ENCODE results near the gene SLC9A8.

The SLC9A8 gene

DNA sequence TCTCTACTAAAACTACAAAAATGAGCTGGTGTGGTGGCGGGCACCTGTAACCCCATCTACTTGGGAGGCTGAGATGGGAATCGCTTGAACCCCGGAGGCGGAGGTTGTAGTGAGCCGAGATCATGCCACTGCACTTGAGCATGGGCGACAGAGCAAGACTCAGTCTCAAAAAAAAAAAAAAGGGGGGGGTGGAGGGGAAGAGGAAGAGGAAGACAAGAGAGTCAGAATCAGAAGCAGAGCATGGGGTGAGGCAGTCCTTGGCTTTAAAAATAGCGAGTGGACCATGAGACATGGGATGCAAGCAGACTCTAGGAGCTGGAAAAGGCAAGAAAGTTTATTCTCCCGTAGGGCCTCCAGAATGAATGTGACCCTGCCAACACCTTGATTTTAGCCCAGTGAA lies 3.9 kb upstream of the SLC9A8 start:
- no peak overlapping the region for H3K27ac ChIP-seq (ENCODE audit: low read depth, low read length)
- no peaks in the 10 kb centered on the region for H3K27me3 ChIP-seq (ENCODE audit: low read length)
- peaks cover 7% of the 10 kb centered on the region for H3K79me2 ChIP-seq (ENCODE audit: insufficient read depth, low read length)
- no peaks in the 10 kb centered on the region for H3K9me3 ChIP-seq (ENCODE audit: insufficient read depth, low read length)
- H3F3A ChIP-seq (ENCODE audit: insufficient read depth) = peaks cover 32% of the 10 kb centered on the region
- no peaks in the 10 kb centered on the region for H4K20me1 ChIP-seq (ENCODE audit: low read depth, low read length)
- H3K9ac ChIP-seq (ENCODE audit: low read length) = no peak overlapping the region
- TF ChIP-seq EZH2phosphoT487 (conservative IDR thresholded peaks at IDR 0.05; ENCODE audit: low read length) = no peak
- TF ChIP-seq, protein P1, sequence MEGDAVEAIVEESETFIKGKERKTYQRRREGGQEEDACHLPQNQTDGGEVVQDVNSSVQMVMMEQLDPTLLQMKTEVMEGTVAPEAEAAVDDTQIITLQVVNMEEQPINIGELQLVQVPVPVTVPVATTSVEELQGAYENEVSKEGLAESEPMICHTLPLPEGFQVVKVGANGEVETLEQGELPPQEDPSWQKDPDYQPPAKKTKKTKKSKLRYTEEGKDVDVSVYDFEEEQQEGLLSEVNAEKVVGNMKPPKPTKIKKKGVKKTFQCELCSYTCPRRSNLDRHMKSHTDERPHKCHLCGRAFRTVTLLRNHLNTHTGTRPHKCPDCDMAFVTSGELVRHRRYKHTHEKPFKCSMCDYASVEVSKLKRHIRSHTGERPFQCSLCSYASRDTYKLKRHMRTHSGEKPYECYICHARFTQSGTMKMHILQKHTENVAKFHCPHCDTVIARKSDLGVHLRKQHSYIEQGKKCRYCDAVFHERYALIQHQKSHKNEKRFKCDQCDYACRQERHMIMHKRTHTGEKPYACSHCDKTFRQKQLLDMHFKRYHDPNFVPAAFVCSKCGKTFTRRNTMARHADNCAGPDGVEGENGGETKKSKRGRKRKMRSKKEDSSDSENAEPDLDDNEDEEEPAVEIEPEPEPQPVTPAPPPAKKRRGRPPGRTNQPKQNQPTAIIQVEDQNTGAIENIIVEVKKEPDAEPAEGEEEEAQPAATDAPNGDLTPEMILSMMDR (IDR thresholded peaks at IDR 0.05; ENCODE audit: insufficient read depth, low read length, poor library complexity, severe bottlenecking) = no peak
- no peak overlapping the region for H2AFZ ChIP-seq (ENCODE audit: low read depth, low read length, severe bottlenecking)
- H3K4me2 ChIP-seq (ENCODE audit: low read depth, low read length, poor library complexity, severe bottlenecking) = no peak overlapping the region
- H3K4me3 ChIP-seq (ENCODE audit: insufficient read depth, low read length, poor library complexity, severe bottlenecking) = no peak overlapping the region
- no peaks in the 10 kb centered on the region for H3K9me2 ChIP-seq (replicated peaks; ENCODE audit: insufficient read depth, low read length)
- H3K36me3 ChIP-seq (ENCODE audit: low read length) = no peaks in the 10 kb centered on the region

DNA sequence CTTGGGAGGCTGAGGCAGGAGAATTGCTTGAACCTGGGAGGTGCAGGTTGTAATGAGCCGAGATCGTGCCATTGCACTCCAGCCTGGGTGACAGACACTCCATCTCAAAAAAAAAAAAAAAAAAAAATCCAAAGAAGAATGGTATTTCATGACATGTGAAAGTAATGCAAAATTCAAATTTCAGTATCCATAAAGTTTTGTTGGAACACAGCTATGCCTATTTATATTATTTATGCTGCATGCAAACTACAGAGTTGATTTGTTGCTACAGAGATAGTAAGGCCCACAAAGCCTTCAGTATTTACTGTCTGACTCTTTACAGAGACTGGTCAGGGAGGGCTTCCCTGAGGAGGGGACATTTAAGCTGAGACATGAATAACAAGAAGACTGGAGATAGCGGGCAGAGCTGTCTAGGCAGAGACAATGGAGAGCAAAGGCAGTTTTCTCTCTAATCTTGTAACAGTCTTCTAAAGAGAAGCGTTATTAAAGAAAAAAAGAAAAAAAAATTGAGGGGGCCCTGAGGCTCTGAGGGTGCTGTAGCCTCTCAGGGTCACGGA lies 2.7 kb upstream of the SLC9A8 start:
- Histone ChIP-seq H3K27me3 (ENCODE audit: low read length) (no peaks in the 10 kb centered on the region), H3K9me2 (replicated peaks; ENCODE audit: insufficient read depth, low read length) (no peaks in the 10 kb centered on the region), H3K27ac (ENCODE audit: low read depth, low read length) (peak overlapping the region; percentile 36; the same call in 1 of the 2 replicates), H3K79me2 (ENCODE audit: insufficient read depth, low read length) (peaks cover 17% of the 10 kb centered on the region), H3F3A (ENCODE audit: insufficient read depth) (peaks cover 38% of the 10 kb centered on the region), H3K4me2 (ENCODE audit: low read depth, low read length, poor library complexity, severe bottlenecking) (no peak overlapping the region), H3K36me3 (ENCODE audit: low read length) (no peaks in the 10 kb centered on the region), H3K9ac (ENCODE audit: low read length) (no peak overlapping the region), H4K20me1 (ENCODE audit: low read depth, low read length) (no peaks in the 10 kb centered on the region), H2AFZ (ENCODE audit: low read depth, low read length, severe bottlenecking) (no peak overlapping the region), H3K9me3 (ENCODE audit: insufficient read depth, low read length) (no peaks in the 10 kb centered on the region), H3K4me3 (ENCODE audit: insufficient read depth, low read length, poor library complexity, severe bottlenecking) (no peak overlapping the region)
- no peak for TF ChIP-seq EZH2phosphoT487 (conservative IDR thresholded peaks at IDR 0.05; ENCODE audit: low read length)
- TF ChIP-seq, protein P1 (IDR thresholded peaks at IDR 0.05; ENCODE audit: insufficient read depth, low read length, poor library complexity, severe bottlenecking) = no peak

DNA sequence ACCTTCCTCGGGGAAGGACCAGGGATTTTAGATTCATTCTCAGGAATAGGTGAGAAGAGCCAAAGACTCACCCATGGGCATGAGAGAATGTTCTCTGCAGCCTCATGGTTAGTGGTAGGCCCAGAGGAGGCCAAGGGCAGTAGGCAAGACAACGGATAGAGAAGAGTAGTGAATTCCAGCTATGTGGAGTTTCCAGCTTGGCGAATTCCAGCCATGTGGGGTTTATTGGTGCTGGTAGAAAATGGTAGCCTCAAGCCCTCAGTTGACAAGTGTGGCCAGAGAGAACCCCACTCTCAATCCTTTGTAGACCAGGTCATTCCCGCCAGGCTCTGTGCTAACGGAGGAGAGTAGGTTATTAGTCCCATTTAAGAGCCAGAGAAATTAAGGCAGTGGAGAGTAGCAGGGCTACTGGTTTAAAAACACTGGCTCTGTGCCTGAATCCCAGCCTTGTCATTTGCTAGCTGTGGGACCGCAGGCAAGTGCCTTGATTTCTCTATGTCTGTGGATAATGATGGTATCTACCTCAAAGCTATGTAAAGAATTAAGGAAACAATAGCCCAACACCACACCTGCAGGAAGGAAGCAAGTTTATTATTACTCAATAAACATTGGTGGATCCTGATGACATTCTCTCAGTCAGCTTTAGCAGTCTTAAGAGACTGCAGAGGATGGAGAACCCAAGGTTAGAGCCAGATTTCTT lies 2.0 kb upstream of the SLC9A8 start:
- peak overlapping the region; percentile 85; the same call in 1 of the 2 replicates for H3K27ac ChIP-seq (ENCODE audit: low read depth, low read length)
- no peaks in the 10 kb centered on the region for H3K9me3 ChIP-seq (ENCODE audit: insufficient read depth, low read length)
- no peak overlapping the region for H3K4me3 ChIP-seq (ENCODE audit: insufficient read depth, low read length, poor library complexity, severe bottlenecking)
- H3K27me3 ChIP-seq (ENCODE audit: low read length) = no peaks in the 10 kb centered on the region
- no peak overlapping the region for H2AFZ ChIP-seq (ENCODE audit: low read depth, low read length, severe bottlenecking)
- H3K79me2 ChIP-seq (ENCODE audit: insufficient read depth, low read length) = peaks cover 17% of the 10 kb centered on the region
- peaks cover 38% of the 10 kb centered on the region for H3F3A ChIP-seq (ENCODE audit: insufficient read depth)
- H3K4me2 ChIP-seq (ENCODE audit: low read depth, low read length, poor library complexity, severe bottlenecking) = no peak overlapping the region
- TF ChIP-seq, protein P1 (IDR thresholded peaks at IDR 0.05; ENCODE audit: insufficient read depth, low read length, poor library complexity, severe bottlenecking) = no peak
- TF ChIP-seq EZH2phosphoT487 (conservative IDR thresholded peaks at IDR 0.05; ENCODE audit: low read length) = no peak
- H3K9me2 ChIP-seq (replicated peaks; ENCODE audit: insufficient read depth, low read length) = no peaks in the 10 kb centered on the region
- H3K9ac ChIP-seq (ENCODE audit: low read length) = no peak overlapping the region
- no peaks in the 10 kb centered on the region for H4K20me1 ChIP-seq (ENCODE audit: low read depth, low read length)
- no peaks in the 10 kb centered on the region for H3K36me3 ChIP-seq (ENCODE audit: low read length)
